GM13976 (cell line): ENCODE data around the gene HOXD11.

ENCODE experiments used
- DNase-seq: peaks from one replicate; pipeline ENCODE4 v3.0.0; 2012; ENCODE audit warnings: low spot score
- in situ Hi-C: fragments of 300-500 bp; cut with MboI; formaldehyde crosslinking; loops from one replicate; pipeline ENCODE4 v1.12.0; 2022; ENCODE audit warnings: low sequenced_read_pairs, mixed read lengths, inconsistent platforms; ENCODE audit not compliant: unreplicated experiment
- TF ChIP-seq, protein P1 (sequence below): IDR thresholded peaks from 2 replicates; pipeline ENCODE4 v1.5.1; 2012; ENCODE audit warnings: borderline replicate concordance, mild to moderate bottlenecking; ENCODE audit not compliant: insufficient read depth; ENCODE audit errors: extremely low read depth, missing control alignments, control extremely low read depth

The HOXD11 gene

DNA sequence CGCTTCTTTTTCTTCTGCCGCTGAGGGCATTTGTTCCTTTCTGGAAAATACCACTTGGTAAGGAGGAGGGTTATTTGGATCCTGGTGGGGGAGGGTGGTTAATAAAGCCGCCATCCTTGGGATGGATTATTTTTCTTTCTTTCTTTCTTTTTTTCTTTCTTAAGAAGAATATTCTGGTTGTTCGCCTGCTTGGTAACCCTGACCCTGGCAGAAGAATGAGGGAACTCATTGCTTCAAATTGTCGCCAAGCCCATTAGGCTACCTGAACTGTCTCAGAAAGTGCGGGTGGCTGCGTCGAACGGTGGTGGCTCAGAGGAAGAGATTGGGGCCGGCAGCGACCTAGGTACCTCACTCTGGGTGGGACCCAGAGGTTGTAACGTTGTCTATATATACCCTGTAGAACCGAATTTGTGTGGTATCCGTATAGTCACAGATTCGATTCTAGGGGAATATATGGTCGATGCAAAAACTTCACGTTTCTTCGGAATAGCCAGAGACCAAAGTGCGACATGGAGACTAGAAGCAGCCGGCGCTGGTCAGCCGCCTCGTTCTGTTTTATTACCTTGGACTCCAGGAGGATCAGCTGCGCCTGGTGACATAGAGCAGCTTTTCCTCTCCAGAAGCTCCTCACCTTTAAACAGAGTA, 43.0 kb downstream of the HOXD11 start:
- DNase-seq = no peak
- TF ChIP-seq, protein P1, sequence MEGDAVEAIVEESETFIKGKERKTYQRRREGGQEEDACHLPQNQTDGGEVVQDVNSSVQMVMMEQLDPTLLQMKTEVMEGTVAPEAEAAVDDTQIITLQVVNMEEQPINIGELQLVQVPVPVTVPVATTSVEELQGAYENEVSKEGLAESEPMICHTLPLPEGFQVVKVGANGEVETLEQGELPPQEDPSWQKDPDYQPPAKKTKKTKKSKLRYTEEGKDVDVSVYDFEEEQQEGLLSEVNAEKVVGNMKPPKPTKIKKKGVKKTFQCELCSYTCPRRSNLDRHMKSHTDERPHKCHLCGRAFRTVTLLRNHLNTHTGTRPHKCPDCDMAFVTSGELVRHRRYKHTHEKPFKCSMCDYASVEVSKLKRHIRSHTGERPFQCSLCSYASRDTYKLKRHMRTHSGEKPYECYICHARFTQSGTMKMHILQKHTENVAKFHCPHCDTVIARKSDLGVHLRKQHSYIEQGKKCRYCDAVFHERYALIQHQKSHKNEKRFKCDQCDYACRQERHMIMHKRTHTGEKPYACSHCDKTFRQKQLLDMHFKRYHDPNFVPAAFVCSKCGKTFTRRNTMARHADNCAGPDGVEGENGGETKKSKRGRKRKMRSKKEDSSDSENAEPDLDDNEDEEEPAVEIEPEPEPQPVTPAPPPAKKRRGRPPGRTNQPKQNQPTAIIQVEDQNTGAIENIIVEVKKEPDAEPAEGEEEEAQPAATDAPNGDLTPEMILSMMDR = no peak
- in situ Hi-C loops = loop anchor here (10.0 to 25.0 kb wide), 4 partner anchors 305 to 662 kb away; no protein-coding TSS in a partner anchor

DNA sequence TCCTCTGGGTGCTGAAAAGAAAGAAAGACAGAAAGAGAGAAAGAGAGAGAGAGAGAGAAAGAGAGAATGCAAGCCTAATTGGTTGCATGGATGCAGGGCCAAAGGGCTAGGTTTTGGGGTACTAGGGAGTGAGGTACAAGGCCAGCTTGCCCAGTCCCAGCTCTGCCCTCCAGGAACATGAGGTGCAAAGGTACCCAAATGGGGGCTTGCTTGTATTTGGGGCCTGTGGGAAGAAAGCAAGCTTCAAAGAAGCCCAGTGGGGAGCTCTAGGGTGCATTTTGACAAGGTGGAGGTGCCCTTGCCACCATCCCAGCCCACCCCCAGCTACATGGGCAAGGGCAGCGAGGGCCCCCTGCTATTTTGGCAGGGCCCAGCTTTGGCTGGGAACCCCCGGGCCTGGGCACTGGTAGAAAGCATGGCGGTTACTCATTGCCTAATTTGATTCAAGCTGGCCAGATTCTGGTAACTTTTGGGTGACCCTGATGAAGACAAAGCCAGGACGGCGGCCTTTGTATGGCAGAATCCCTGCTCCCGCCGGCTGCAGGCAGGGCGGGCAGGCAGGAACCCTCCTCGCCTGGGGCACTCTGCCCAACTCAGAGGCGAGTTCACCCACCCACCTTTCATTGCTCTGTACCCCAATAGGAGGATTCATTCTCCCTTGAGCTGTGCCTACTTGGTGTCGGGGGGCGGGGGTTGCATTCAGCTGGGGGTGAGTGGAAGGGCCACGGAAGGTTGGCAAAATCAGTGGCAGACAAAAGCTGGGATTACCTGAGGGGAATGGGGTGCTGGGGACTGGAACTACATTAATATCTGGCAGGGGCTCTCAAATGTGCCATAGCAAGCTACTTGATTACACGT, 43.7 kb downstream of the HOXD11 start:
- no peak for DNase-seq
- TF ChIP-seq, protein P1 = no peak
- in situ Hi-C loops = no loop called here

DNA sequence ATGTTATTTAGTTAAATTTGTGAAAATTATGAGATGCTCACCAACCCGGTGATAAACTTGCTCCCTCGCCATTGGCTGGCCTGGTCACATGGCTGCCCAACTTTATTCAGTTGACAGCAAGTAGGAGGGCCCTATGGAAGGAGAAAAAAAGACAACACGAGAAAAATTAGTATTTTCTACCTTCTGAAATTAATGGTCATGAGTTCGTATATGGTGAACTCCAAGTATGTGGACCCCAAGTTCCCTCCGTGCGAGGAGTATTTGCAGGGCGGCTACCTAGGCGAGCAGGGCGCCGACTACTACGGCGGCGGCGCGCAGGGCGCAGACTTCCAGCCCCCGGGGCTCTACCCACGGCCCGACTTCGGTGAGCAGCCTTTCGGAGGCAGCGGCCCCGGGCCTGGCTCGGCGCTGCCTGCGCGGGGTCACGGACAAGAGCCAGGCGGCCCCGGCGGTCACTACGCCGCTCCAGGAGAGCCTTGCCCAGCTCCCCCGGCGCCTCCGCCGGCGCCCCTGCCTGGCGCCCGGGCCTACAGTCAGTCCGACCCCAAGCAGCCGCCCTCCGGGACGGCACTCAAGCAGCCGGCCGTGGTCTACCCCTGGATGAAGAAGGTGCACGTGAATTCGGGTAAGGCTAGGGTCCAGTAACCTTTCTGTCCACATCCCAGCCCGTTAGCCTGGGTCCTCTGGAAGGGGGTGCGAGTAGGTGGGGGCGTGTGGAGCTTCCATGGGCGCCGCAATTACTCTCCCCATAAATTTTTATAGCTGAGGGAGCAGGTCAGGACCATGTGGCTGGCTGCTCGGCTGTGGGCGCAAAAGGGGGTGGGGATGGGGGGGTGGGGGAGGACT, 44.6 kb downstream of the HOXD11 start, which contains the start of gene HOXD4:
Gene HOXD4 (plus strand): TSS at position 109 of the 846 bp plus-strand sequence. CDS start 84 bp downstream, at position 193.
- in situ Hi-C loops = no loop called here
- DNase-seq = no peak
- TF ChIP-seq, protein P1 = no peak

DNA sequence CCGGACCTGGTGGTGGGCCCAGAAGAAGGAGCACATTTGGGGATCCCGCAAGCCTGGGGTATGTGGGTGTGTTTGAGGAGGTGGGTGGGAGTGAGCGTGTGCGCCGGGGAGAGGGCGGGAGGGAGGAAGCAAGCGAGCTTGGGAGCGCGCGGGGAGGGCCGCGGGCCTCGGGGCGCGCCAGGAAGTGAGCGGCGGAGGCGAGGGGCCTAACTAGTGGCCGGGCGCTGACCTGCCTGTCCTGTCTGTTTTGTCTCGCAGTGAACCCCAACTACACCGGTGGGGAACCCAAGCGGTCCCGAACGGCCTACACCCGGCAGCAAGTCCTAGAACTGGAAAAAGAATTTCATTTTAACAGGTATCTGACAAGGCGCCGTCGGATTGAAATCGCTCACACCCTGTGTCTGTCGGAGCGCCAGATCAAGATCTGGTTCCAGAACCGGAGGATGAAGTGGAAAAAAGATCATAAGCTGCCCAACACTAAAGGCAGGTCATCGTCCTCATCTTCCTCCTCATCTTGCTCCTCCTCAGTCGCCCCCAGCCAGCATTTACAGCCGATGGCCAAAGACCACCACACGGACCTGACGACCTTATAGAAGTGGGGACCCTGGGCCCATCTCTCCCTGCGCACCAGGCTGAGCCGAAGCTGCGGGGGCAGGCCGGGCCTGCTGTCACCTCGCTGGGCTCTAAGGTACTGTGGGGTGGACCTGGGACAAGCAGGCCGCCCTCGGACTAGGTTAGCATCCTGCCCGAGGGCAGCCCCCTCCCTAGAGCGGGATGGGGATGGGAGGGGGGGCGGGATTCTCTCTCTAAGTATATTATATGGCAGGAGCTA, 45.5 kb downstream of the HOXD11 start:
- in situ Hi-C loops = no loop called here
- TF ChIP-seq, protein P1 = no peak
- no peak for DNase-seq

DNA sequence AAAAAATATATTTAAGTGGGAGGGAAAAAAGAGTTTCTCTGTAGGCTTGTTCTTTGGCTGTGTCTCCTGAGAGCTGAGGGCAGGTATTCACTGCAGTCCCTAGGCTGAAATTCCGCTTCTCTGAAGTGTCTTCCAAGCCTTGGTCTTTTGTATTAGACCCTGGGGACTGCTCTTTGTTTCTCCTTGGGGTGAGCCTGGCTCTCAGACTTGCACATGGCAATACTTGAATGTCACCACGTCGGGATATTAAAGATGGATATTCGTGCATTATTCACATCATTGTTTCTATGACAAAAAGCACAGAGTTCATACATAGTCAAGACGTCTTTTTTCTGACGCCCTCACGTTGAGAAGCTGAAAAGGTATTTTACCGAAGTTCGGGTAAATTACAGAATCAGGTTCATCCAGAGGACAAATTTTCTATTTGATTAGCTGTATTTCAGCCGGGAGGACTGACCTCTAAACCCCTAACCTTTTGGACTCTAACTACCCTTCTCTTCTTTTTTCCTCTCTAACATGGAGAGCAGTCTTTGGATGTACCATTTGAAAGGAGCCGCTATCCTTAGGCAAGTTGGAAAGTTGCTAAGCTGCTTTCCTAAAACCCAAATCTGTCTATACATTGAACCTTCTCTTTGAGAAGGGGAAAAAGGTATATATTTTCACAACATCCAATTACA, 47.6 kb downstream of the HOXD11 start:
- TF ChIP-seq, protein P1 = no peak
- in situ Hi-C loops = no loop called here
- no peak for DNase-seq
